ENCODE measurements around the gene ESRRG.

ESRRG gene

DNA sequence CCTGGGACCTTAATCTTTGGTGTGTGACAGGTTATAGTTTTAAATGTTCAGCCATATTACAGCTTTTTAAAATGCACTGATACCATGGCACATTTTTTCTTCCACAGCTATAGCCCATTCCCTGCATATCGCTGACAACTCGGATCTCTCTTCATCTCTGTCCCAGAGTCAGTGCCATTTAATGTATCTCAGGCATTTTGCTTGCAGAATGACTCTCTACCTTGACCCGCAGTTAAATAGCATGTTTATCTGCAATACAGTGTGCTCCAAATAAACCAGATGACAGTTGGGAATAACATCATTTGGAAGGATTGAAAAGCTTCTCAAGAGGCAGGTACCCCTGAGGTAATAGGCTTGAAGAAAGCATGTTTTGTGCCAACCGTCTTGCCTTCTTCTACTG is 200.2 kb downstream of the ESRRG start:
- H3K4me3 ChIP-seq (ENCODE audit: low read depth, low read length), result no peak overlapping the region

DNA sequence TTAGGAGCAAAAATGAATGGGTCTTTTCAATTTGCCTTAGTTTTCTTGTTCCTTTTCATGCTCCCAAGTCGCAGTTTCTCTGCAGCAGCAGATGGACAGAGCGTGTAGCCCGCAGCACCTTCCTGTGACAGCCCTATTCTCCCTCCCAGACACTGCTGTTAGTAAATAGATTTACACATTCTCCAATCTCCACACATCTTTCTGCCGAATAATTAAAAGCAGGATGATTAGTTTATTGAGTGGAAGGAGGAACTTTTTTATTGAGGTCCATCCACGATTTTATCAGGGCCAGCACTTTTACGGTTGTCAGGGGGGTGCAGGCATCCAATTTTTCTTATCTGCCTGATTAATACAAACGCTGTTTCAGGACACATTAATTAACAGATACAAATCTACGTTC is 201.8 kb downstream of the ESRRG start:
- no peak overlapping the region for H3K4me3 ChIP-seq (ENCODE audit: low read depth, low read length)

DNA sequence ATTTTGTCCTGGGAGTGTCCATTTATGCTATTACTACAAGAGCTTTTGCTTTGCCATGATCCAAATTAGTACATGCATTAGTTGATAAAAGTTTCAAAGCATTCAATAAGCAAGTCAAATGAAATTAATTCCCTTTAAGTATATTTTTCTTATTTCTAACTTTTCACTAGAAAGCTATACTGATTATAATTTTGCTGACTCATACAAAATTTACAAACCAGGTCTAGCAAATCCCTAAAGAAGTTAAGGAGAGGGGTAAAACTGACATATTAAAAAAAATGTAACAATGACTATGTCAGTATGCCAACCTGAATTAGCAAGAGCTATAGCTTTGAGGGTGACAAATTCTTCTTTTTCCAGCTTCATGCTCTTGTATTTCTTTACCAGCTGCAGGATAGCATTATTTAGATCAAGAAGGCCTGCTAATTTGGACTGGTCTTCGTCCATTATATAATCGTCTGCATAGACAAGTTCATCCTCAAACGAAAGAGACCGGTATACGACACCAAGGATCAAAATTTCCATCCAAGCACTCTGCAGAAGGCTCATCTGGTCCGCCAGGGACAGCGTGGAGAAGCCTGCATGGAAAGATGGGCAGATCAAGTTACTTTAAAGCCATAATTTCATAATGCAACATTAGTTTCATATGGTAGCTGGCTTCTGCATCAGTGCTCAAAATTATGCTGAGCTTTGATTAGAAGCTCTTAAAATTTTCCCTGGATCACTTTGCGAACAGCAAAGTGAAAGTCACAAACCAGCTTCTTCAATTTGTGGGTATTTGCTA is 204.2 kb downstream of the ESRRG start:
- no peak overlapping the region for H3K4me3 ChIP-seq (ENCODE audit: low read depth, low read length)

DNA sequence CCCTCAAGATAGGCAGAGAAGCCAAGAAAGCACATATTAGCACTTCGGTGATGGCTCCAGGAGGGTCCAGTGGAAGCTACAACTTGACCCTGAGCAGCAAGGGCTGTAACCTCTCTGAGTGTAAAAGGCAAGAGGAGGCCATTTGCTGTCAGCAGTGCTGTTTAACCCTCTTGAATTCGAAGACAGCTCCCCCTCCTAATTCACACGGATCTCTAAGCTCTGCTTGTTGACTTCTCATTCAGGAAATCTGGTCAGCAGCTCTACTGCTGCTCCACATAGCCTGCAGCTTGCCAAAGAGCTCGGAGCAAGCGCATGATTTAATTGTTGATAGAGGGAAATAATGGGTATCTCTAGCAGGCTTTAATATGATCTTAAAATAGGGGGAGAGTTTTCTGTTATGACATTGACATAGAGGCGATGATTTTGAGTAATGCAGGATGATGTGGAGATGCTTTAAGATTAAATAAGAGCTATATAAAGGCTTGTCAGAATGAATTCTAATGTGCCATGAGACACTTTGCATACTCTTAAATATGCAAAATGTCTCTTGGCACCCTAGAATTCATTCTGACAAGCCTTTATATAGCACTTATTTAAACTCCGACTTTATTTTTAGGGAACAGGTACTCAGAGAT is 220.6 kb downstream of the ESRRG start:
- H3K4me3 ChIP-seq (ENCODE audit: low read depth, low read length), result no peak overlapping the region

DNA sequence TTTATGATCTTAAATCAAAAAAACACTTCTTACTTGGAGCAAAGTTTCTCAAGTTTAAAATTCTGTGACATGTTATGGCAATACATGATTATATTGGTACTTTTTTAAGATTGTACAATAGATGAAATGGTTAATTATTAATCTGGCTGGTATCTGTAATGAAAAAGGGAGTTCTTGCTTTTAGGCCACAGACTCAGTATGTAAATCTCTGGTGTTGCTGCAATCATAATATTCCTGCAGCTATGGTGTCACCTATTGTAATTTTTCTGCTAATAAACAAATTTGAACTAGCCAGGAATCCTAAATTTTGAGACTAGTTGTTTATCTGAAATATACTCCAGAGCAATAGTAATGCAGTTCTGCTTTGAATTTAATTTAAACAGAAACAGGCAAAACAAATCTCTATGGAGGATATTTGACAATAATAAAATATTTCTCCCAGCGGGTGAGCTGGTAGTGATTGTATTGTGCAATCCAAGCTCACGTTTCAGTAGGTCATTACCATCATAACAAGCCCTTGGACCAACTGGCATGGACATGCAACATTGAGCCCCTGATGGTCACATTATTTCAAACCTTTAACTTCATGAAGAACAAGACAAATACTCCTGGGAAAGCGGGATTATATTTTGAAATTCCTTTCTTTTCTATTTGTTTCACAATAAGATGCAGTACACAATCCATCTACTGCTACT is 222.8 kb downstream of the ESRRG start:
- no peak overlapping the region for H3K4me3 ChIP-seq (ENCODE audit: low read depth, low read length)

DNA sequence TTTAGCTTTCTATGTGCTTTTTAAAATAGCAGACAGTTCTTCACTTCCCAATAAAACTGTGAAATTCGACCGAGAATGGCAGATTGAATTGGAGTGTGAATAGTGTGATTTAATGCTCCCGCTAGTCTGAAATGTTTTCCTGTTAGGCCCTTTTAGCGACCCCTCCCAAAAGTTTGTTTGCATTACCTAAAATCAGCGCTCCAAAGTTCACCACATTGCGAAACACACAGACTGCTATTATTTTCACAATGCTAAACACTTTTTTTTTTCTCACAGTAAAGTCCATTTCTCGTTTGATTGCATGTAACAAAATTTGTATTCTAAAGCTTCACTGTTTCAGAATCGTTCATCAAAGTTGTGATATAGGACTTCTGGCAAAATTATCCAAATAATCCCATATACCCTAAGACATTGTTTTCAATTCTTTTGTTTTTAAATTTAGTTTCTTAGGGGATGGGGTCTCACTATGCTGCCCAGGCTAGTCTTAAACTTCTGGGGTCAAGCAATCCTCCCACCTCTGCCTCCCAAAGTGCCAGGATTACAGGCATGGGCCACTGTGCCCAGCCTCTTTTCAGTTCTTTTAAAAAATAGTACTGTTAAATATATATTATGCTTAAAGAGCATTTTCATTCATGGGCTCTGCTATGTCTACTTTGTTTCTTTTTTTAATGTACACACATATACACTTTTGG is 223.5 kb downstream of the ESRRG start:
- H3K4me3 ChIP-seq (ENCODE audit: low read depth, low read length), result no peak overlapping the region

DNA sequence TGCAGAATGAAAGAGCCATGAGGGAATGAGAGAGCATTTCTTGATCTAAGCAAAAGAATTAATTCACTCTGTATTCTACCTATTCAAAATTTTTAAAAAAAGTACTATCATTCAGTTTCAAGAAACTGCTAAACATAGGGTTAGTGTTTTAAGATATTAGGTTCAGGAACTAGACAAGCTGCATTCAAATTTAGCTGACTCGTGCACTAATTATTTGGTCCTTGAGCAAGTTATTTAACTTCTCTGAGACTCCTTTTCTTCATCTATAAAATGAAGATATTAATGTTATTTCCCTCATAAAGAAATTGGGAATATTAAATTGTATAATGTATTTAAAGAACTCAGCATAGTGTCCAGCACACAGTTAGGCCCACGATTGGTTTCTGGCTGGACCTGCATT is 225.0 kb downstream of the ESRRG start:
- no peak overlapping the region for H3K4me3 ChIP-seq (ENCODE audit: low read depth, low read length)

DNA sequence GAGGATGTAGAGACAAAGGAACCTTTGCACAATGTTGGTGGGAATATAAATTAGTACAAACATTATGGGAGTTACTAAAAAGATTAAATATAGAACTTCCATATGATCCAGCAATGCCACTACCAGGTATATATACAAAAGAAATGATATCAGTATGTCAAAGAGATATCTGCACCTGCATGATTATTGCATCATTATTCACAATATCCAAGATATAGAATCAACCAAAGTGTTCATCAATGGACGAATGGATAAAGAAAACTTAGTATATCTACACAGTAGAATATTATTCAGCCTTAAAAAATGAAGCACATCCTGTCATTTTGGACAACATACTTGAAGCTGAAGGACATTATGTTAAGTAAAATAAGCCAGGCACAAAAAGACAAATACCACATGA is 238.2 kb downstream of the ESRRG start:
- no peak overlapping the region for H3K4me3 ChIP-seq (ENCODE audit: low read depth, low read length)

DNA sequence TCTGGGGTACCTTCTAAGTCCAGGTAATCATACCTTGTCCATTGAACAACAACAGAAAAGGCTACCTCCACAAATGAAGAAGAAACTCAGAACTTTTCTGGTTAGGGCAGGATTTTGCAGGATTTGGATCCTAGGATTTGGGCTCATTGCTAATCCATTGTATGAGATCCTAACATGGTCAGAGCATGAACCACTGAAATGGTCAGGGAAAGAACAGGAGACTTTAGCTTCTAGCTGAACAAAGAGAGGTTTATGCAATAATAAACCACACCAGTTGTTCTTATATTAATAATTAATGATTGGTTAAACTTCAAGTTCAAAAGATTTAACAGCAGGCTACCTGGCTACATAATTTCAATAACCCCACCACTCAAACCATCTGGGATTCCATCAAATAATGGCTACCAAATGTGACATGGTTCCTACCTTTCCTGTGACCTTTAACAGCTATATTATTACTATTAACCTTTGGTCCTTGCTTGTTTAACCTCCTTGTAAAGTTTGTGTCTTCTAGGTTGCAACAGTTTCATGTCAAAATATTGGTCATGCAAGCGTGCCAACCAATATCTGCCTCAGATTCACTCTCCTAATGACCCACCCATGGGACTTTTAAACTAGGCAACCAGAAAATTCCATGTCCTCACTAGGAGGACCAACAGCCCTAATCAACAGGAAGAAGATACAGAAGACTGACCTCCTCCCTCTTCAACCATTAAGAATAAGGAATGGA is 239.4 kb downstream of the ESRRG start:
- no peak overlapping the region for H3K4me3 ChIP-seq (ENCODE audit: low read depth, low read length)

DNA sequence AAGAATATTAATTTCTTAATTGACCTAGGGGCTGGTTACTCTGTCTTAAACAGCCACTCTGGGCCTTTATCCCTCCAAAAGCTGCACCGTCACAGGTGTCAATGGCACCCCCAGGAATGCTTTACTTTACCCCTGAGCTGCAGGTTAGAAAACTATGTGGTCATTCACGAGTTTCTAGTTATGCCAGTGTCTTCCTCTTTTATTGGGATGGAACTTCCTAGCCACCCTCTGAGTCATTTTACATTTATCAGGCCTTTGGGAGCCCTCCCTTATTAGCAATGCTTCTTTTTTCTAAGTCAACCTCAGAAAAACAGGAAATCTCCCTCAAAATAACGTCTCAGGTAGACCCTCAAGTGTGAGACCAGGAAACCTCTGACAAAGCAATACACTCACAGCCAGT is 240.6 kb downstream of the ESRRG start:
- no peak overlapping the region for H3K4me3 ChIP-seq (ENCODE audit: low read depth, low read length)

DNA sequence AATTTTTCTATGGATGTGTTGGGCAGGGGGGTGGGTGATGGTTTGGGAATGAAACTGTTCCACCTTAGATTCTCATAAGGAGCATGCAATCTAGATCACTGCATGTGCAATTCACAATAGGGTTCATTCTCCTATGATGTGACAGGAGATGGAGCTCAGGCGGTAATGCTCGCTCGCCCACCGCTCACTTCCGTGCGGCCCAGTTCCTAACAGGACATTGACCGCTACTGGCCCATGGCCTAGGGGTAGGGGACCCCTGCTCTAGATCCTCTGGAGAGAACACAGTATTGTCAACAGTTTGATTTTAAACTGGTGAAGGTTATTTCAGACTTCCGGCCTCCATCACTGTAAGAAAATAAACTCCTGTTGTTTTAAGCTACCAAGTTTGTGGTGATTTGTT is 245.0 kb downstream of the ESRRG start:
- no peak overlapping the region for H3K4me3 ChIP-seq (ENCODE audit: low read depth, low read length)

DNA sequence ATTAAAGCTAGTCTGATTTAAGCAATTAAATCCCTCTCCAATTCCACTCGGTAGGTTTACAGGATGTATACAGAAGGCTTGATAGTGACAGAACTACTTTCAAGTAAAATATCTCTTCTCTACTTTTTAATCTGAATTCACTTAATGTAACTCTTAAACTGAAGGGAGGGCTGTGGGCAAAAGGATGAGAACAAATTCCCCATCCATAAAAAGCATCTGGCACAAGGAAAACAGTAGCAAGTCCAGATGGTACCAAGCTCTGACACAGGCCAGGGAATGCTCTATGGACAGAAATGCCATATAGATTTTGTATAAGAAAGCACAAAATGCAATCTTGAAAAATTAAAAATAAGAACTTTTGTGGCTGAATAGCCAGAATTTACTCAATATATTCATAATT is 246.9 kb downstream of the ESRRG start:
- H3K4me3 ChIP-seq (ENCODE audit: low read depth, low read length), result no peak overlapping the region

DNA sequence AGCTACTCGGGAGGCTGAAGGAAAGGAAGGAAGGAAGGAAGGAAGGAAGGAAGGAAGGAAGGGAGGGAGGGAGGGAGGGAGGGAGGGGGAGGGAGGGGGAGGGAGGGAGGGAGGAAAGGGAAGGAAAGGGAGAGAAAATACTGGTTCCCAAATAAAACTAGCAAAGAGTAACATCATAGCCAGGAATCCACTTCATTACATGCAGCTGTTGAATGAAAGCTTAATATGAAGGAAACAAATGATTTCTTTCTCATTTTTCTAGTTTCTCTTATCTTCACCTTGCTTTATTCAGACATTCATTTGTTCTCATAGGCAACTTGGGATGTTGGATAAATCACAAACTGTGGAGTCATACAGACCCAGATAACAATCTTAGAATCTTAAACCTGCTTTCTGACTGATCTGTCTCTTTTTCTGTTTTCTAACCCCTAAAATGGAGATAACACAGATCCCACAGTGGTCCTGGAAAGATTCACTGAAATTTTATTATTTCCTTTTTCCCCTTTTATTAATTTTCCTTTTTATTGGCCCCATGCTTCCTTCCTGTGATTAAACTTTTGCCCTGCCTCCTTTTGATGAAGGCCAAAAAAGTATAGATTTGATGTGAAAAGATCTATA is 247.5 kb downstream of the ESRRG start:
- no peak overlapping the region for H3K4me3 ChIP-seq (ENCODE audit: low read depth, low read length)

DNA sequence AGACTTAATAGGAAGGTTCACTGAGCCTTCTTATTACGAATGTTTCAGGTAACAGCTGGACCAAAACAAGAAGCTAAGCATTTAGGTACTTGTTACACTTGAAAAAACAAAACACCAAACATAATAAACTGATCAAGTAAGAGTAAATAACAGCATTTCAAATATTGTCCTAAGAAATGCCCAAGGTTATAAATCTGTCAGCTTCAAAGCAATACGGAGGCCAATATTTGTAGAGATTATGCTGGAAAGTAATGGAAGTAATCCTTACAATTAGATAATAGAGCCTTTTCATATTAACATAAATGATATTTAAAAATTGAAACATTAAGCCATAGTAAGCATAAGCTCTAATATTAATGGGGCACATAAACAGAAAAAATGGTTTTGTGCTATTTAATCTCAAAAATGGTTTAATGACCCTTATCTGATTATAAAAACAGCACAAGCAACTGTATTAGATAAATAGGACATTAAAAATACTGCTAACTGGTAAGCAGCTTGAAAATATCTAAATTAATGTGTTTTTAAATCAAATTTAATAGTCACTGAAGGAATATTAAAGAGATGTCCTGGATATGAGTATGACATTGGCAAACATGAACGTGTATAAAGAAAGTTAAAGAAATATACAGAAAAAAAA is 256.9 kb downstream of the ESRRG start:
- no peak overlapping the region for H3K4me3 ChIP-seq (ENCODE audit: low read depth, low read length)

DNA sequence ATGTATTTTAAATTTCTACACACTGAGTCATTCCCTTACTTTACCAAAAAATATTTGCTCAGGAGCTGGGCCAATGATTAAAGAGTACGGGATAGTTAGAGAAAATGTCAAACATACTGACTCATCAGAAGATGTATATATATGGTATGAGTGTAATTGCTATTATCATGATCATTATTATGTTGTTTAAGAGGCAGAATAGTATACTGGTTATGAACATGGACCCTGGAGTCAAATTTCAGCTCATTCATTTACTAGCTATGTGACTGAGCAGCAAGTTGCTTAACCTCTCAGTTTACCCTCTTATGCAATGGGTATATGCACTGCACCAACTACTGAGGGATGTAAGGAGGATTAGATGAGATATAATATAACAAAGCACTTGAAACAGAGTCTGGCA is 258.7 kb downstream of the ESRRG start:
- no peak overlapping the region for H3K4me3 ChIP-seq (ENCODE audit: low read depth, low read length)

DNA sequence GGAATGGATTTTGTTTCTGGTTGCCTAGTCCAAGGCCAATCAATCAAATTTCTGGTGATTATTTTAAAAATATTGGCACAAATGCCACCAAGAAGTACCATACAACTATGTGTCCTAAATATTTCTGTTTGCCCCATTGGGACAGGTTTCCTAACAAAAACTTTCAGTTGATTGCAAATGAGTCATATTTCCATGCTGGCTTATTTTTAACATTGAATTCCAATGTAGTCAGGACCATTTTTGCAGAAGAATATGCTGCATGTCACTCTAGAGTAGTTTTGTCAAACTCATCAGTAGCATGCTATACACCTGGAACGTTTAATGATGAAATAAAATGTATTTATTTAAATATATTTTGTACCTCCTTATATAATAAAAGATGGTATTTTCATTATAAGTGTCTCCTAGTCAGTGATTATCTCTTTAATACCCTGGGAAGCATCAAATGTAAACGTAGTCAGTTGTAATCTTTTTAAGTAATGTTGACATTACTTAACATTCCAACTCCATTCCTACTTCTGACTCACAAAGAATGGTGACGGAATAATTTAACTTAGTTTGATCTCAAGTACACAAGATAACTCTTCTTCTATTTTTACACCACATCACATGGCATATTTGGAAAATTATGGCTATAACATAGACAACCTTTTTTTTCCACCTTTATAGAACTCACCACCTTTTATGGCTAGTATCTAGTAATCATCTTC is 261.0 kb downstream of the ESRRG start:
- H3K4me3 ChIP-seq (ENCODE audit: low read depth, low read length), result no peak overlapping the region

DNA sequence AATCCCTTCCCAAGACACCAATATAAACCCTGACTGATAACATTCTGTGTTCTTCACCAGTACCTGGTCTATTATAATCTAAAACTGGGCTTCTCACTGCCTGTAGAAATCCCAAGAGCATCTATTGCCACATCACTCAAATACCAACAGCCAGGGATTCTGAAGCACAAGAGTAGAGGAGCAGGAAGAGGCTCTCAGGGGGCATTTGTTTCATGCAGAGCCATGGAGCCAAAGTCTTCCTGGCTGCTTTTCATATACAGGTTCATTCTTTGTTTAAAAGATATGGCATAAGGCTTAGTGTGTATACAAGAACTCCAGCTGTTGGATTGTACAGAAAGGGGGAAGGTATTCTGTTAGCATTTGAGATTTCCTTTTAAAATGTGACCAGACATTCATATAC is 261.8 kb downstream of the ESRRG start:
- no peak overlapping the region for H3K4me3 ChIP-seq (ENCODE audit: low read depth, low read length)

DNA sequence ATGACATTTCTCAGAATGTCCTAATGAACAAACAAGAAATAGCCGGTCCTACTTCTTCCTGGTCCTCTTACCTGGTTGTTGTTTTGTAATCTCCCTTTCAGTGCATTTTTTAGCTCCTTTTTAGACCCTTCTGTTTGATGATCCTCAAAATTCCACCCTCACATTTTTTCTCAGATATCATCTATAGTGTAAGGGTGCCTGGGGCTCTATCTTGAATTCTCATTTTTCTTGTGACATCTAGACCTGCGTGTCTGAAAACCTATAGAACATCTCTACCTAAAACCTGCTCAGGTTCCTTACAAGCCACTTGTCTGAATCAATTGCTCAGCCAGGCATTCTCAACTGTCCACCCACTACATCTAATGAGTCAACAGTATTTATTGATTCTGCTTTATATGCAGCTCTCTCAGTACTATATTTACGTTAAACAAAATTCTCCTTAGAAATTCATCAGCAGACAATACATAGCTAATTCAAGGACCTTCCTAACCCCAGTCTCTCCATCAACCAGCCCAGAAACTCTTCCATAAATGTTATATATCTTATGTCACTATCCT is 263.5 kb downstream of the ESRRG start:
- H3K4me3 ChIP-seq (ENCODE audit: low read depth, low read length), result no peak overlapping the region

DNA sequence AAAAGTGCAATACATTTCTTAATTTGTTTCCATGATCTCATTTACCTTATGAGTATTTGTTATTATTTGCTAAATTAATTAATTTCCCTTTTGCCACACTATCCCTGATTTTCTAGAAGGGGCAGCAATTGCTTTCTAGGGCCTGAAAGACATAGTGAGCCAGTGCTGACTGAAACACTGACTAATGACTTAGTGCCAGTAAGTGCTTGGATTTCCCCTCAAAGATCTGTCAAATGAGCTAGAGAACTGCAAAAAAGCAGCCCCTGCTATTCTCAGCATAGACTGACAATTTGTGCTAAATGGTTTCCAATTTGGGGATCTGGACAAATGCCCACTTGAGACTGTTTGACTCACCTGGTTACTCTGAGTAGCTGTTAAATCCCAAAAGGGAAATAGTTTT is 264.4 kb downstream of the ESRRG start:
- no peak overlapping the region for H3K4me3 ChIP-seq (ENCODE audit: low read depth, low read length)
